Spleen (tissue), 7 donors: ENCODE measurements around the gene LIF.

Experiments
- CTCF ChIP-seq, 11 experiments: fragments of 200-600 bp in 7 of 11; fragments of 450-650 bp in 4 of 11; sonication (generic) in 4 of 11; IDR thresholded peaks in 8 of 11; conservative IDR thresholded peaks in 3 of 11; 1 replicate in 7 of 11; 2 replicates in 4 of 11; pipeline versions ENCODE4 v1.4.0 to v1.8.0; 2016 to 2021; ENCODE audit warnings: antibody characterized with exemption in 11 of 11, inconsistent platforms in 4 of 11, mild to moderate bottlenecking in 1 of 11
- POLR2A ChIP-seq, 3 donors: fragments of 450-650 bp; IDR thresholded peaks; one replicate each; pipeline ENCODE4 v1.5.1; 2017; ENCODE audit warnings: antibody characterized with exemption in 3 of 3, mild to moderate bottlenecking in 1 of 3
- POLR2AphosphoS5 ChIP-seq, 3 donors: sonication (generic); formaldehyde crosslinking; IDR thresholded peaks; one replicate each; pipeline ENCODE4 v1.5.1; 2017; ENCODE audit warnings: antibody characterized with exemption in 3 of 3
- donor health status: DM: no; HTN: no; CAD: no; lungs with moderate emphysema.
- donor health status: DM: no; HTN: no; CAD: no.
- donor health status: DM: no; HTN: no; CAD: no.

- TF ChIP-seq CTCF (IDR thresholded peaks at IDR 0.05 in 8 of 11, conservative IDR thresholded peaks at IDR 0.05 in 3 of 11) (no peak), POLR2A (IDR thresholded peaks at IDR 0.05) (no peak), POLR2AphosphoS5 (IDR thresholded peaks at IDR 0.05) (no peak)
These were observed 5.2 kb upstream of the LIF start for GRCh38 chr22:30251711-30252110.
